KG1 (cell line): ENCODE measurements around the gene ENDOD1.
"Not testable (repeated sequence)": the region's sequence is repeated elsewhere in the genome, so short reads cannot be mapped to it uniquely, and the experiment has no call there.

Experiments
- DNase-seq: peaks from one replicate; lab custom pipeline; 2025; lab: John Stamatoyannopoulos, UW

ENDOD1 gene

DNA sequence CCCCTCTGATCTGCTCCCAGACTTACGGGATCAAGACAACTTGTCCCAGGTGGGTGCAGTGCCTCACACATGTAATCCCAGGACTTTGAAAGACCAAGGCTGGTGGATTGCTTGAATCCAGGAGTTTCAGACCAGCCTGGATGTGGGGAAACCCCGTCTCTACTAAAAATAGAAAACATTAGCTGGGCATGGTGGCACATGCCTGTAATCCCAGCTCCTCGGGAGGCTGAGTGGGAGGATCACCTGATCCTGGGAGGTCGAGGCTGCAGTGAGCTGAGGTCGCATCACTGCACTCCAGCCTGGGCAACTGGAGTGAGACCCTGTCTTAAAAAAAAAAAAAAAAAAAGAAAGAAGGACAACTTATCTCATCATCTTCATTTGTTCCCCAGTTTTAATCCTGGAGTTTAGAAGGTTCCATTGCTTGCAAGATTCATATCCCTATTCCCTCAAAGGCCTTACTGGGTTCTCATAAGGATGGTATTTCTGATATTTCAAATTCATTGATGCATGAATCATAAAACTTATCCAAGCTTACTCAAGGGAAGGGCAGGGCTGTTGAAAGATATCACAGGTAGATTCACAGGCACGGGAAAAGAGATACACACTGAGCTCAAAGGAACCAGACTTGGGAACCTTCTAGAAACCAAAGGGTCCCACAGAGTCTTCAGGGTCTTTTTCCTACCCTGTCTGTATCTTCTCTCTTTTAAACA, 14.6 kb downstream of the ENDOD1 start:
- DNase-seq: no peak

DNA sequence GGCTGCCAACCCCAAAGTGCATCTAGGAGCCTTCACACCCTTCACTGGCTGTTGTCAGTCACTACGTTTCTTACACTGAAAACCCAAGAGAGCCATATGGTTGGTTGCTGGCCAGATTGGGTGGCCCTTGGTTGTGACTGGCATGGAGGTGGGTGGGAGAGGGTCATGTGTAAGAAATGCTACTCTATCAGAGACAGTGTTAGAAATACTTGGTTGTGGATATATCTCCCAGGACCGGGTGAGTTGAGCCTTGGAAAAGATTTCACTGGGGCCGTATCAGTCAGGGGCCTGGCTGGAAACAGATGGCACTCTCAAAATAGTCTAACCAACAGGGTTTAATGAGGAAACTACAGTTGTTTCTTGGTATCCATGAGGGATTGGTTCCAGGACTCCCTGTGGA, 15.2 kb downstream of the ENDOD1 start:
- no peak for DNase-seq

DNA sequence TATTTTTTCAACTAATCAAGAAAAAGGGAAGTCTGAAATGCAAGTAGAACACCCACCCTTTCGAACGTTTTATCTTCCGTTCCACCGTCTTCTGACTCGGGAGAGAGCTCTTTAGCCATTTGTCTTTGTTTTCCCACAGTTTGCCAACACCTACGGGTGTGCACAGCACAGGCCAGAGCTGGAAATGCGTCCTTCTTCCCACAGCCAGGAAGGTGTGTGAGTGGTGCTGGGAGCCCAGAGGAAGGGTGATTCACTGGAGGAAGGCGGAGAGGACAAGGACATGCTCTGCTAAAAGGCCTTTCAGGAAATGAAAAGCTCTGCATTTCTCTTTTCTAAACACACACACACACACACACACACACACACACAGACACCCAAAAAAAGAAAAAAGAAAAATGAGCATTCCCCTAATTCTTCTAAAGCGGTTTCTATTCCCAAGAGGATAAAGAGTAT, 18.5 kb downstream of the ENDOD1 start:
- DNase-seq: no peak

DNA sequence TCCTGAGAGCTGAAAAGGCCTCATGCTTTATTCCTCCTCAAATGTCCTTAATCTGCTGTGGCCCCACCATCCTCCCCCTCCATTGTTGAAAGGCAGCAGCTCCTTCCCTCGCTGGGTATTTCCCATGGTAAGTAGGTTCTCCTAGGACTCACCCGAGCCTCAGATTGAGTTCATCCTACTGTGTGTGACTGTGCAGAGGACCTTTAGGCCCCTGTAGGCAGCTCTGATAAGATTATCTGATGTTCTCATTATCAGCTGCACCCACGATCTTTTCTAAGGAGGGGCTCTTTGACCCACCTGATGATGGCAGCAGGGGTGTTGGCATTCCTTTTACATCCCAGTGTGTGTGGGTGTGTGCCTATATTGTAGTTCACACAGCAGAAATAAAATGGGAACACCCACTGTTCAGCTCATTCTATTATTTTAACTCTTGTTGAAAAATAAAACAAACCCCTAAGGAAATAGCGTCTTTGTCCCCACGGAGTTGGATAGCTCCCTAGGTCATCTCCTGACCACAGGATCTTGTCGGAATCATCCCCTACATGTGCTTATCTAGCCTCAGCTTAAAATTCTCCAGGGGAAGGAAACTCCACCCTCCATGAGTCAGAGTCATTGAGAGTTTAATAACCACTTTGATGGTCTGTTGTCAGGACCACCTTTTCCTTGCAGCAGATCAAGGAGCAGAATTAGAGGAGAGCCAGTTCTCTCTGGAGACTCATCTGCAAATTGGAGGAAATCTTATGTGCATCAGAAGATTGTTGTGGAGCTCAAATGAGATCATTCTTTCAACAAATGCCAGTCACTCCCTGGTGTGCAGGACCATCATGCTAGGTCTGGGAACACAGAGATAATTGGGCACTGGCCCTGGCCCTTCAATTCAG, 19.3 kb downstream of the ENDOD1 start:
- DNase-seq: no peak

DNA sequence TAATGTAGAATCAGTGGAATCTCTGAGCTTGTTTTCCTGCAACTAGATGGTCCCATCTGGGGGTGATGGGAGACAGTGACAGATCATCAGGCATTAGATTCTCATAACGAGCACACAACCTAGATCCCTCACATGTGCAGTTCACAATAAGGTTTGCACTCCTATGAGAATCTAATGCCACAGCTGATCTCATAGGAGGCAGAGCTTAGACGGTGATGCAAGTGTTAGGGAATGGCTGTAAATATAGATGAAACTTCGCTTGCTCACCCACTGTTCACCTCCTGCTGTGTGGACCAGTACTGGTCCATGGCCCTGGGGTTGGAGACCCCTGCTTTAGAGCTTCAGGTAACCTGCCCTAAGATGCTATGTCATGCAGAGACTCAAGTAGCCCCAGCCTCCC, 21.8 kb downstream of the ENDOD1 start:
- not testable (repeated sequence) for DNase-seq

DNA sequence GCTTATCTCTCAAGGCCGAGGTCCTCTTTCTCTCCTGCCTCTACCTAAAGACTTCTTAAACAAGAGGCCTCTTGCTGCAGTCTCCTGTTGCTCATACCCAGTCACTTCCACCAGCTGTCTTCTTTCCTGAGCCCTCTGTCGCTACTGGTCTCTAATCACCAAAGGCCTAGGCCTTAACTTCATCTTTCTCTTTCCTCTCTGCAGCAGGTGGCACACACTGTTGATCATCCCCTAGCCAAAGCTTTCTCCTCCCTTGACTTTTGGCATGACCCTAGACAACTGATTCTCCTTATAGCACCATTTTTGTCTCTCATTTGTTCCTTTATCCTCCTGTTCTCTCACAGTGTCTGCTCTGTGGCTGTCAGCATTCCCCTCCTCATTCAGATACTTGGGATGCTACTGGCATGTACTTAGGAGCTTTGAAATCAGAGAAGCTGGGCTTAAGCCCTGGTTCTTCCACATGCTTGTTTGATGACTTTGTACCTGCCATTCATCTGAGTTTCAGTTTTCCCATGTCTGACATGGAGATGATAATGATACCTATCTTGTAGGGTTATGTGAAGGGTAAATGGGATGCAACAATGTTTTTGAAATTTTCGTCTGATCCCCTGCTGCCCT, 22.4 kb downstream of the ENDOD1 start:
- DNase-seq: no peak

DNA sequence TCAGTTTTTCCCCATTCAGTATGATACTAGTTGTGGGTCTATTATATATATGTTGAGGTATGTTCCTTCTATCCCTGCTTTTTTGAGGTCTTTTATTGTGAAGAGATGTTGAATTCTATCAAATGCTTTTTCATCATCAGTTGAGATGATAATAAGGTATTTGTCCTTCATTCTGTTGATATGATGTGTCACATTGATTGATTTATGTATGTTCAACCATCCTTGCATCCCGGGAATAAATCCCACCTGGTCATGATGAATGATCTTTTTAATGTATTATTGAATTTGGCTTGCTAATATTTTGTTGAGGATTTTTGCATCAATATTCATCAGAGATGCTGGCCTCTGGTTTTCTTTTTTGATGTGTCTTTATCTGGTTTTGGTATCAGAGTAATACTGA, 26.0 kb downstream of the ENDOD1 start:
- DNase-seq: no peak

DNA sequence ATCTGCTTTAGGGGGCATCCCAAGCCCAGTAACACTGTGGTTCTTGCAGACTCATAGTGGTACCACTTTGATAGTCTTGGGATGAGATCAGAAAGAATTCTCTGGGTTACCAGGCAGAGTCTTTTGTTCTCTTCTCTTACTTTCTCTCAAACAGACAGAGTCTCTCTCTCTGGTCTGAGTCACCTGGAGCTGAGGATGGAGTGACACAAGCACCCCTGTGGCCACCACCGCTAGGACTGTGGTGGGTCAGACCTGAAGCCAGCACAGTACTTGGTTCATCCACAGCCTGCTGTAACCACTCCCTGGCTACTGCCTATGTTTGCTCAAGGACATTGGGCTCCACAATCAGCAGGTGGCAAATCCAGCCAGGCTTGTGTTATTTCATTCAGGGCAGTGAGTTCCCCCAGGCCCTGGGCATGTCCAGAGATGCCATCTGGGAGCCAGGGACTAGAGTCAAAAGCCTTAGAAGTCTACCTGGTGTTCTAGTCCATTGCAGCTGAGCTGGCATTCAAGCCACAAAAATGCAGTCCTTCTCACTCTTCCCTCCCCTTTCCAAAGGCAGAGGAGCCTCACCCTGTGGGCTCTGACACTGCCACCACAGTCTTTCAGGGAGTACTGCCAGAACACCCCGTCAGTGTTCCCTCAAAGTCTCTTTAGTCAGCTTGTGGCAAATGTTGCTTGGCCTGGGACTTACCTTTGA, 29.9 kb downstream of the ENDOD1 start:
- DNase-seq: no peak

DNA sequence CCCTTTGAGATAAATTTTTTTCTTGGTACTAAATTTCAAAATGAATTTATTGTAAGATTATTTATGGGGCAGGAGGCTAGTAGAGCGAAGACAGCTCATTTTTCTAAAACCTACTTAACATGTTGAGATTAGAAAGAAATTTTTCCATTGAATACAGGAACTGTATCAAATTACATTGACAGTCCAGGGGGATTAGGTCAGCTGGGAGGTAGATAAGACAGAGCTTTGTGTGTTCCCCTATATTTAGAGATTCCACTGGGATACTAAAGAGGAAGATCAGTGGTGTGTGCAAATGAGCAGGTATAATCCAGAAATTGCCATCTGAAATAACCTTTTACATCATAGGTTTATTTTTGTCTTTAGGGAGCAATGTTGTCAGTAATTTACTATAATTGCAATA, 32.1 kb downstream of the ENDOD1 start:
- no peak for DNase-seq

DNA sequence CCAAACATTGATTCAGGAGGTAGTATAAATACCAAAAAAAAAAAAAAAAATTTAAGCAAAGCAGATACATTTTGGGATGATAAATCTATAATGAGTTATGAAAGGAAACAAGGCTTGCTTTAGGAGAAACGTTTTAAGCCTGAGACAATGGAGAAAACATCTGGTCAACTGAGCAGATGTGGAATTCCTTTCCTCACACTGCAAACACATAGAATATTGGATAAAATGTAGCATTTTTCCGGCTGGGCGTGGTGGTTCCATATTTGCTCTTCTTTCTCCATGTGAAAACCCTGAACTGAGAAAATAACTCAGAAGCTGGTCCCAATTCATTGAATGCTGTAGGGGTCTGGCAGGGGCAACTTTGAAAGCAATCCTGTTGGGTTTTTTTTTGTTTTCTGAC, 33.9 kb downstream of the ENDOD1 start:
- no peak for DNase-seq

DNA sequence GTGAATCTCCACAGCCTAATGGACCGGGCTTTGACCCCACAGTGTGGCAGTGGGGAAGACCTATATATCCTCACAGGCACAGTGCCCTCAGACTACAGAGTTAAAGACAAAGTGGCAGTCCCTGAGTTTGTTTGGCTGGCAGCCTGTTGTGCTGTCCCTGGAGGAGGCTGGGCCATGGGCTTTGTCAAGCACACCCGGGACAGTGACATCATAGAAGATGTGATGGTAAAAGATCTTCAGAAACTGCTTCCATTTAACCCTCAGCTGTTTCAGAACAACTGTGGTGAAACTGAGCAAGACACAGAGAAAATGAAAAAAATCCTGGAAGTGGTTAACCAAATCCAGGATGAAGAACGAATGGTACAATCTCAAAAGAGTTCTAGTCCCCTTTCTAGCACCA, 39.0 kb downstream of the ENDOD1 start:
- DNase-seq: no peak

DNA sequence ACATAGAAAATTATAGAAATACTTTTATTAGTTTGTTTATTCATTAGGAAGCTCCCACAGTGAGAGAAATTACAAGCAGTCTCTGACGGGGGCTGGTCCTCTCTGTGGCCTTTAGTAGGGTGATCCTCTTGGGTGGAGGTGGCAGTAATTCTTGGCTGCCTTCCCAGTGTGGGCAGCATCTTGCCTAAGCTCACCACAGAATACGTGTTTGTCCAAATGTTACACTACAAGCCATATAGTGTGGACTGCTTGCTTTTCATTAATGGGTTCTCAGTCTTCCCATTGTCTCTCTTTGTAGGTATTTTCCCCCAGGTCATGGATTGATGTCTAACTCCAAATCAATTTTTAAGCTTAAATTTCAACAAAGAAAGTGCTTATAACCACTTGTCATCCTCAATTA, 43.3 kb downstream of the ENDOD1 start:
- DNase-seq: no peak

DNA sequence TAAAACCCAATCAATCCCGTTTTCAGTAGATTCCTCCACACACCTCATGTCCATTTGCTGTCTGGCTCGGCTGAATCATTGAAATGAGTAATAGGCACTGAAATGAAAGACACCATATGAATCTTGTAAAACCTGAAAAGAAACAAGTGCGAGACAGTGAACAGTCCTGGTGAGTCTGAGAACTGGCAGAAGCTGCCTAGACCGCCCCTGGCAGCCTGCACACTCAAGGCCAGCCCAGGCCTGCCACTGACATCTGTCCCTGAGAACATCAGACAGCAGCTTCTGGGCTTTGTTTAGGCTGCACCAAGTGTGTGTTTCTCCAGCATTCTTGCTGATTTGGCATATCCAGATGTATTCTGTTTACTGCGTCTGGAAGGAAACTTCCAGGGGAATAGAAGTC, 44.8 kb downstream of the ENDOD1 start:
- no peak for DNase-seq

DNA sequence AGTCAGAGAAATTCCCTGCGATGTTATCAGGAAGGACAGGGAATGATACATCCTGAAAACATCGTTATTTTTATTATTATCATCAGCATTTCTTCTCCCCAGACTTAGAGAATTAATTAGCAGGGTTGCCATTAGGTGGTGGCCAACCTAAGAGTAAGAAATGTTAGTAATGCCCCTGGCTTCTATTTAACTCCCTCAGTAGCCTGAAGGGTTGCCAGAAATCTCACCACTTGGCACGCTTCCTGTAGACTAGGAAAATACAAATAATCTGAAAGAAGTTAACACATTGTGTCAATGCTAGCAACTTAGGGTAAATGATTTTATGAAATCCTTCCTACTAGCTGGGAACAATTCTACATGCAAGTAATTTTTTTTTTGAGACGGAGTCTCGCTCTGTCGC, 45.5 kb downstream of the ENDOD1 start:
- no peak for DNase-seq

DNA sequence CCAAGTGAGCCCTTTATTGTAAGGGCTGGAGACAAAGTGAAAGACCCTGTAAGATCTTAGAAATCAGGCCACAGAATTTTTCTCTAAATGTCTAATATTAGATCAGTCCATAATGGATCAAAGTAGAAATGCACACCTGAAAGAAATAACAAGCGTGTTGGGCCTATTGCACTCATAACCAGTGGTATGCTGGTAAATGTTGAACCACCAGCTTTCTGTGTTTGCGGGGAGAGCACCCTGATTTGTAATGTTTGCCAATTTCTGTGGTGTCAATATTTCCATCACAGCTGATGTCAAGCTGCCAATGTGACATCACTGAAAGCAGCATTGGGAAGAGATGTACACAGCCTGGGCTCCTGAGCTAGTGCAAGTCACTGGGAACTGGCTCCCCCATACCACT, 46.2 kb downstream of the ENDOD1 start:
- DNase-seq: no peak

DNA sequence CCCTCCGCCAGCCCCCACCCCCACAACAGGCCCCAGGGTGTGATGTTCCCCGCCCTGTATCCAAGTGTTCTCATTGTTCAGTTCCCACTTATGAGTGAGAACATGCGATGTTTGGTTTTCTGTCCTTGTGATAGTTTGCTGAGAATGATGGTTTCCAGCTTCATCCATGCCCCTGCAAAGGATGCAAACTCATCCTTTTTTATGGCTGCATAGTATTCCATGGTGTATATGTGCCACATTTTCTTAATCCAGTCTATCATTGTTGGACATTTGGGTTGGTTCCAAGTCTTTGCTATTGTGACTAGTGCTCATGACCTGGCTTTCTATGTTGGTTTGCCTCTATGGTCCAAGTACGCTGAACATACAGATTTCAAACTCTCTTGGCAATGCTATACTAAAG, 47.1 kb downstream of the ENDOD1 start:
- DNase-seq: not testable (repeated sequence)

DNA sequence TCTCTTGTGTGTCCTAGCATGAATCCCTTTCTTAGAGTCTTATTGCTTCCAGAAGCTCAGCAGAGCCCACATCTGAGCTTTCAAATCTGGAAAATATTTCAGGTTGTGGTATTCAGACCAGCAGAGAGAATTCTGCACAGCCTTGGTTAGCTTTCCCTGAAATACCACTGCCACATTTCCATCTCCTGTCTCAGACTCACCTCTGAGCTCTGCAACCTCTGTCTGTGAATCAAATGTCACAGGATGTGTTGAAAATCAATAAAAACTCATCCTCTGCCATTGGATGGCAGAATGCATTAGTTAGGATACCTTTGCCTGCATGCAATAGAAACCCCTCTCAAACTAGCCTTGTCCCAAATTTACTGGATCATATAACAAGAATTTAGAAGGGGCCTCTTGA, 47.7 kb downstream of the ENDOD1 start:
- DNase-seq: no peak

DNA sequence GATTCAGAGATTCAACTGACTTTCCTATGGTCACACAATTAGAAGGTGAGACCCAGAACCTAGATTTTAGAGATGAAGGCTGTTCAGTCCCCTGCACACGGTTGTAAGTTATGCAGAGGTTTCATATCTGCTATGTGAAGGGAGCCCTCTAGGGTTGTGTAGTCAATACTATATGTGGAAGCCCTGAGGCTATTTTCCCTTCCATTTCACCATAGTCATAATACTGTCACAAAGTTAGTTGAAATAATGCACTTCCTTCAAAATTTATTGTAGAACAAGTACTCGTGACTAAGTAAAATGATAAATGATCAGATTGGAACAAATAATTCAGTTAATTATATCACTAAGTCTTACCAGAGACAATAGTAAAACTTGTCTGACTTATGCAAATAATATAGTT, 48.8 kb downstream of the ENDOD1 start:
- no peak for DNase-seq

DNA sequence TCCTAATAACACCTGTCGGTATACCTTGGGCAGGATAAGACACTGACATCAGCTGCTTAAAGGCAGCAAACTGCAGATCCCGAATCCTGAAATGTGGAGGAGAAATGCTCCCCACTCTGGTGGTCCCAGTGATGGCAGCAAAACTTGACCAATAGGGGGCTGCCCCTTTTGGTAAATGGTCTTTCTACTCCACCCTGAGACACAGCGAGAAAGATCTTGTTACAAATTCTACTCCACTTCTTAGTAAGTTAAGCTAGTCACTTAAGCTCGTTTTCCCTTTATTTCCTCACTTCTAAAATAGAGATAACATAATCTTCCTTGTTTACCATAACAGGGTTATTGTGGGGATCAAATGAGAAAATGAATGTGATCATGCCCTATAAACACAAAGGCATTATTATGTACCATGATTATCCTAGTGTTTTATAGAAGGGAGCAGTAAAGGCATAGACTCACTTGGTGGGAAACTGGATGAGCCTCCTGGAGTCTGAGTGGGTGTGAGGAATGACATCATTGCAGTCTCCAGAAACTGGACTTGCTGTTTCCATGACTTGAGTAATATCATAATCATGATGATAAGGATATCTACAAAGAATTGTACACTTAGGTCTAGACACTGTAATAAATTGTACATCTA, 50.9 kb downstream of the ENDOD1 start:
- DNase-seq: no peak

DNA sequence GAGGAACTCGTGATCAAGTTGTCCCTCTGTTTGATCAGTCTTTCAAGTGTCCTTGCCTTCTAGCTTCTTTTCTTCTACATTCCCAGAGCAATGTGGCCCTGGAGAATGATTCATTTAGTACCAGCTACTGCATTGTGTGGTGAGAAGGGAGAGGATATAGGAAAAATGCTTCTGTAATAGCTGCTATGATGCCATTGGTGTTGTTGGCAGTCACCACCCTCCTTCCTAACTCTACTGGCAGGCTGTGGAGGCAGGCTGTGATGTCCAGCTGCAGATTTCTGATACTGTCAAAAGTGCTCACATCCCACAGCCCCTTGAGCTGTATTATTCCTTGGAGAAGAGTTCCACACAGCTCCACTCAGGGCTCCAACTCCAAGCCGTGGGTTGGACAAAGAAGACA, 52.8 kb downstream of the ENDOD1 start:
- no peak for DNase-seq

DNA sequence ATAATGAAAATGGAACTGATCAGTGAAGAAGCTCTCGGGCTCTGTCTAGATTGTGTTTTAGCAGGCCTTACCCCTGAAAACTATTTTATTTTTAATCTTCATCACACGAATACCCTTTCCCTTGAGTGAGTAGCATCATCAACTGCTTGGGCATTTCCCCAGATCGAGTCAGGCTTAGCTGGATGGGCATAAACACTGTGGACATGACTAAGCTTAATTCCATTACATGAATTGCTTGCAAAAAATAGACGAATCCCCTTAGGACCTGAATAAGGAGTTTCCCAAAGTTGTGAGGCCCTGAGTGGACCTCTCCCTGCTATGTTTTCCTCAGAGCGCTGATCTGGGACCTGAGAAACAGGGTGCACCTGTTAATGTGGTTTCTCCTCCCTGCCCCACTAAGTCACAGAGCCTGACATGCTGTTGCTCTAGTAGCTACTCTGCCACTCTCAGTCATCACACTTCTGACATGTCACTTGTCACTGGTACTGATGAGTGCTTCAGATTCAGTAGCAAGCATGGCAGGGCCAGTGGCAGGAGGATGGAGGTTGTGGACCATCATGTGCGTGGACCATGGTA, 53.5 kb downstream of the ENDOD1 start:
- DNase-seq: no peak
